ENCODE measurements around the gene MAP6.

The MAP6 gene

DNA sequence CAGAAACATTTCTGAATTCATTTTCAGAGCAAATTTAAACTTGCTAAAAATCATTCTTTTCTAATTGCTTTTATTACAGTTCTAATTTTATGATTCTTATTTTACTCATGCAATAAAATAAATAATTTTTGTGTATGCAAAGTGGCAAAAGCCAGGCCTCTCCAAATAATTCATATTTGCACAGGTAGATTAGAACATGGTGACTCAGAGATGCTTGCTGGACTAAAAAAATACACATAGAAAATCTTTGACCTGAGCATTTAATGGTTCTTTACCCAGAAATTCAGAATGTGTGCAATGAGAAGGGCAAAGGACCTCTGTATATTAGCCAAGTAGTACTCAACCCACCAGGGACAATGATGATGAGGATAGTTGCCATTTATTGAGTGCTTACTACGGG is 15.3 kb downstream of the MAP6 start:
- H3K4me1 ChIP-seq (ENCODE audit: control insufficient read depth in 2 of 2, insufficient read depth in 2 of 2, low read length in 2 of 2): no peaks in the 10 kb centered on the region
- no peak overlapping the region for H3K27ac ChIP-seq (ENCODE audit: low read depth in 2 of 2, low read length in 2 of 2)
- peaks cover 0 to under 1% of the 10 kb centered on the region in 2 donors for H3K27me3 ChIP-seq (ENCODE audit: control insufficient read depth in 2 of 2, insufficient read depth in 2 of 2, low read length in 2 of 2)
- no peaks in the 10 kb centered on the region for H3K9me3 ChIP-seq (ENCODE audit: control insufficient read depth in 2 of 2, low read length in 2 of 2)
- no peak overlapping the region for H3K4me3 ChIP-seq (ENCODE audit: low read length in 2 of 2)
- H3K36me3 ChIP-seq (ENCODE audit: control insufficient read depth in 2 of 2, insufficient read depth in 2 of 2, low read length in 2 of 2): no peaks in the 10 kb centered on the region
- H3K9ac ChIP-seq (ENCODE audit: low read depth in 1 of 2, low read length in 2 of 2): no peak overlapping the region

DNA sequence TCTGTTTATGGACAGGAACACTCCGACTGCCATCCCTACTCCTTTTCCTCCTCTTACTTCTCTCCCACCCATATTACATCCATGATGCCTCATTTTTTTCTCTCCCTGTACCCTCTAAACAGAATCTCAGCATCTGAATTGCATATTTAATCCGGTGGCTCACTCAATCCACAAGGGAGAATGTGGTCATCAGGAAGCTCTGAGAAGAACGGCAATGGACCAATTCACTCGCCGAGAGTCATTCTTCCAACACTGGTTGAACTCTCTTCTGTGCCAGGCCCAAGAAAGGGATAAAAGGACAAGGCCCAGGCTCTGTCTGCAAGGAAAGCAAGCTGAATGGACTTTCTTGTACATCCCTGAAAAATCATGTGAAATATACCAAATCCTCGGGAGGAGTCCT is 15.9 kb downstream of the MAP6 start:
- H3K9ac ChIP-seq (ENCODE audit: low read depth in 1 of 2, low read length in 2 of 2): no peak overlapping the region
- H3K27ac ChIP-seq (ENCODE audit: low read depth in 2 of 2, low read length in 2 of 2): no peak overlapping the region
- no peaks in the 10 kb centered on the region for H3K36me3 ChIP-seq (ENCODE audit: control insufficient read depth in 2 of 2, insufficient read depth in 2 of 2, low read length in 2 of 2)

GRCh38 chr11:75651218-75651617 is 17.6 kb downstream of the MAP6 start:
- Histone ChIP-seq H3K9me3 (ENCODE audit: control insufficient read depth in 2 of 2, low read length in 2 of 2) (no peaks in the 10 kb centered on the region), H3K9ac (ENCODE audit: low read depth in 1 of 2, low read length in 2 of 2) (no peak overlapping the region), H3K27me3 (ENCODE audit: control insufficient read depth in 2 of 2, insufficient read depth in 2 of 2, low read length in 2 of 2) (no peaks in the 10 kb centered on the region), H3K27ac (ENCODE audit: low read depth in 2 of 2, low read length in 2 of 2) (no peak overlapping the region), H3K4me3 (ENCODE audit: low read length in 2 of 2) (no peak overlapping the region), H3K36me3 (ENCODE audit: control insufficient read depth in 2 of 2, insufficient read depth in 2 of 2, low read length in 2 of 2) (no peaks in the 10 kb centered on the region), H3K4me1 (ENCODE audit: control insufficient read depth in 2 of 2, insufficient read depth in 2 of 2, low read length in 2 of 2) (no peaks in the 10 kb centered on the region)

More for the DNA sequence above, 15.9 kb downstream of the MAP6 start:
- no peak overlapping the region for H3K4me3 ChIP-seq (ENCODE audit: low read length in 2 of 2)
- no peaks in the 10 kb centered on the region for H3K9me3 ChIP-seq (ENCODE audit: control insufficient read depth in 2 of 2, low read length in 2 of 2)
- no peaks in the 10 kb centered on the region for H3K27me3 ChIP-seq (ENCODE audit: control insufficient read depth in 2 of 2, insufficient read depth in 2 of 2, low read length in 2 of 2)
- H3K4me1 ChIP-seq (ENCODE audit: control insufficient read depth in 2 of 2, insufficient read depth in 2 of 2, low read length in 2 of 2): no peaks in the 10 kb centered on the region

DNA sequence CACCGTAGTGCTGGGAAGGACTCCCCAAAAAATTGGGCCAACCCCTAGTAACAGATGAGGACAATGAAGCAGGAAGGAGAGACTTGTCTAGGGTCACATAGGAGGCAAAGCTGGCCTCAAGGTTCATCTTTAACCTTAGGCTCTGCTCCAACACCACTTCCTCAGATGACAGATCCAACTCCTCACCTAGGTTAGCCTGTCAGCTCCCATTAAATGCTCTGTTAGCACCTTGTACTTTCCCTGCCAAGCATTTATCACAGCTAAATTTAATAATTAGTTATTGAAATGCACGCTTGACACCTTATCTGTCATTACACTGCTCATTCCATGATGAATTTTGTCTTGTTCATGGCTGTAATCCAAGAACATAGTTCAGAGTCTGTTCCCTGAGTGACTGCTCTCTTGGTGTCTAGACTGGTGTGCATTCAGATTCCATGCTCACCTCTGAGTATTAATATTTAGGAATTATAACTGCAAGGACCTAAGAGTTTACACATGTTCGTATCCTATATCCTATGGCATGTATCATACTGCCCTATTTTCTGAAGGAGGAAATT is 18.6 kb downstream of the MAP6 start:
- Histone ChIP-seq H3K27me3 (ENCODE audit: control insufficient read depth in 2 of 2, insufficient read depth in 2 of 2, low read length in 2 of 2) (no peaks in the 10 kb centered on the region), H3K36me3 (ENCODE audit: control insufficient read depth in 2 of 2, insufficient read depth in 2 of 2, low read length in 2 of 2) (no peaks in the 10 kb centered on the region), H3K27ac (ENCODE audit: low read depth in 2 of 2, low read length in 2 of 2) (no peak overlapping the region), H3K9ac (ENCODE audit: low read depth in 1 of 2, low read length in 2 of 2) (no peak overlapping the region), H3K4me3 (ENCODE audit: low read length in 2 of 2) (no peak overlapping the region), H3K9me3 (ENCODE audit: control insufficient read depth in 2 of 2, low read length in 2 of 2) (no peaks in the 10 kb centered on the region), H3K4me1 (ENCODE audit: control insufficient read depth in 2 of 2, insufficient read depth in 2 of 2, low read length in 2 of 2) (no peaks in the 10 kb centered on the region)

DNA sequence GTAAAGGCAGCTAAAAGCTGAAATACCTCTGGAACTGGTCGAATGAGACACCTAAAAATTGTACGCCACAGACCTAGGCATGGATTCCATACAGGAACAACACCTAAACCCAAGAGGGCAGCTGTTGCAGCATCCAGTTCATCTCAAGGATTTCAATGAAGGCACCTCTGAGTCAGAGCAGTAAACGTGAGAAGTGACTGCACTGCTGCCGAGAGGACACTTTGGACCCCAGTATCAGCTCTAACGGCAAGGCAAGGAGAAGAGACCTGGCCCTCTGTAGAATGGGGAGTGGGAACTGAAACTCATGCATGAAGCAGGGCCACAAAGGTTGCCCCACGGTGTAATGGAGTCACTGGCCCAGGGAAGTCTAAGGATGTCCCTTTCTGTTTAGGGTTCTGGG is 23.9 kb downstream of the MAP6 start:
- Histone ChIP-seq H3K9me3 (ENCODE audit: control insufficient read depth in 2 of 2, low read length in 2 of 2) (no peaks in the 10 kb centered on the region), H3K27ac (ENCODE audit: low read depth in 2 of 2, low read length in 2 of 2) (no peak overlapping the region), H3K36me3 (ENCODE audit: control insufficient read depth in 2 of 2, insufficient read depth in 2 of 2, low read length in 2 of 2) (no peaks in the 10 kb centered on the region), H3K9ac (ENCODE audit: low read depth in 1 of 2, low read length in 2 of 2) (no peak overlapping the region), H3K4me1 (ENCODE audit: control insufficient read depth in 2 of 2, insufficient read depth in 2 of 2, low read length in 2 of 2) (no peaks in the 10 kb centered on the region), H3K4me3 (ENCODE audit: low read length in 2 of 2) (no peak overlapping the region), H3K27me3 (ENCODE audit: control insufficient read depth in 2 of 2, insufficient read depth in 2 of 2, low read length in 2 of 2) (no peaks in the 10 kb centered on the region)

DNA sequence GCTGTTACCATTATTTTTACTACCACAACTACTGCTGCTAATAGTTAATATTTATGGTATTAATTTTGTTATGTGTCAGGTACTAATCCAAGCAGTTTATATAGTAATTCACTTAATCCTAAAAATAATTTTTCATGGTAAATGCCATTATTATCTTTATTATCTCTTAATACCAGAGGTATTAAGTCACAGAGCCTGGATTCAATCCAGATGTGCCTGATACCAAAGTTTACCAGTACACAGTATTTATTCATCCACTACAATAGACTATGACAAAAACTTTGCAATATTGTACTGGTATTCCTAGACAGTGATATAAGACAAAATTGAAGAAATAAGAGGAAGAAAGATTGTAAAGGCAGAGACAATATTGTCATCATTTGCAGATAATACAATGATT is 24.5 kb downstream of the MAP6 start:
- Histone ChIP-seq H3K9ac (ENCODE audit: low read depth in 1 of 2, low read length in 2 of 2) (no peak overlapping the region), H3K27ac (ENCODE audit: low read depth in 2 of 2, low read length in 2 of 2) (no peak overlapping the region), H3K9me3 (ENCODE audit: control insufficient read depth in 2 of 2, low read length in 2 of 2) (no peaks in the 10 kb centered on the region), H3K4me3 (ENCODE audit: low read length in 2 of 2) (no peak overlapping the region), H3K36me3 (ENCODE audit: control insufficient read depth in 2 of 2, insufficient read depth in 2 of 2, low read length in 2 of 2) (no peaks in the 10 kb centered on the region), H3K4me1 (ENCODE audit: control insufficient read depth in 2 of 2, insufficient read depth in 2 of 2, low read length in 2 of 2) (peaks cover 3 to 5% of the 10 kb centered on the region in 2 donors), H3K27me3 (ENCODE audit: control insufficient read depth in 2 of 2, insufficient read depth in 2 of 2, low read length in 2 of 2) (no peaks in the 10 kb centered on the region)

DNA sequence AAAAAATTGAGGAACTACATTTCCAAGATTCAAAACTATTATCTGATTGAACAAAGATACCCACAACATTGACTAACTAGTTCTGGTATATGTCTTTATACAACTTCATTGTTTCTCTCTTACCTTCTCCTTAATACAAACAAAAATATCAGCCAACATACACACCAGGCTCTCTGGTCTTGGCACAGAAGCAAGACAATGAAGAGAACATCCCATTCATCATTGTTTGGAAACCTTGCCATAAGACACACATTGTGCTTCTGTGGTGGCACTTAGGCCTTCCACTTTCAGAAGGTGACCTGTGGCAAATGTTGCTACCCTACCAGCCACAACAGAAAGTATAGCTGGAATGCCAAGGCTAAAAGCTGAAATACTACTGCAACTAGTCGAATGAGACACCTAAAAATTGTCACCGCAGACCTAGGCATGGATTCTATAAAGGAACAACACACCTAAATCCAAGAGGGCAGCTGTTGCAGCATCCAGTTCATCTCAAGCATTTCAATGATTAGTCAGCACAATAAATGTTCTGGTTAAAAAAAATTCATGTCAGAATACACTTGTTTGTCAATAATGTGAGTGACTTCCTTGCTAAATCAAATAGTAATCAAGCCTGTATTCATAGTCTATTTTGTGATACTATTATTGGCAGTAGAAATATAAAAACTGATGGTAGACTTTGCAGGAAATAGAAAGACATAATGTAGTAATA is 26.3 kb downstream of the MAP6 start:
- H3K27me3 ChIP-seq (ENCODE audit: control insufficient read depth in 2 of 2, insufficient read depth in 2 of 2, low read length in 2 of 2): no peaks in the 10 kb centered on the region
- no peak overlapping the region for H3K4me3 ChIP-seq (ENCODE audit: low read length in 2 of 2)
- H3K36me3 ChIP-seq (ENCODE audit: control insufficient read depth in 2 of 2, insufficient read depth in 2 of 2, low read length in 2 of 2): no peaks in the 10 kb centered on the region
- peaks cover 3 to 5% of the 10 kb centered on the region in 2 donors for H3K4me1 ChIP-seq (ENCODE audit: control insufficient read depth in 2 of 2, insufficient read depth in 2 of 2, low read length in 2 of 2)
- no peaks in the 10 kb centered on the region for H3K9me3 ChIP-seq (ENCODE audit: control insufficient read depth in 2 of 2, low read length in 2 of 2)
- no peak overlapping the region for H3K27ac ChIP-seq (ENCODE audit: low read depth in 2 of 2, low read length in 2 of 2)
- no peak overlapping the region for H3K9ac ChIP-seq (ENCODE audit: low read depth in 1 of 2, low read length in 2 of 2)

DNA sequence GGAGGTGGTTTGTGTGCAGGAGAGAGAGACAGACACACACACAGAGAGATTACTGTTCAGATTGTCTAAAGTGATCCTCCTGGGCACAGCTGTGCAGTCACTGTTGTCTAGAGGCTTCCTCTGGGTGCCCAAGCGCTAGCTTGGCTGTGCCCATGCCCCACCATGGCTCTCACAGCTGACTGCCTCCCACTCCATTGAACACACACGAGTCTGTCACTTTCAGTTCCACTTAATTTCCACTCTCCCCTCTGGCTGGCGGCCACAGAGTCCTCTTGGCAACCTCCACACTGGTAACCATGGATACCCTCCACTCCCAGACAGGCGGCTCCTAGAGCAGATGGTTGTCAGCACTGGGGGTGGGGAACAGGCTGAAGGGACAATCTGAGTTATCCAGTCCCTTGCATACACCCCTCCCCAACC is 29.1 kb downstream of the MAP6 start:
- Histone ChIP-seq H3K9me3 (ENCODE audit: control insufficient read depth in 2 of 2, low read length in 2 of 2) (no peaks in the 10 kb centered on the region), H3K4me1 (ENCODE audit: control insufficient read depth in 2 of 2, insufficient read depth in 2 of 2, low read length in 2 of 2) (peaks cover 5 to 7% of the 10 kb centered on the region in 2 donors), H3K27me3 (ENCODE audit: control insufficient read depth in 2 of 2, insufficient read depth in 2 of 2, low read length in 2 of 2) (no peaks in the 10 kb centered on the region), H3K27ac (ENCODE audit: low read depth in 2 of 2, low read length in 2 of 2) (no peak overlapping the region), H3K36me3 (ENCODE audit: control insufficient read depth in 2 of 2, insufficient read depth in 2 of 2, low read length in 2 of 2) (no peaks in the 10 kb centered on the region), H3K9ac (ENCODE audit: low read depth in 1 of 2, low read length in 2 of 2) (no peak overlapping the region), H3K4me3 (ENCODE audit: low read length in 2 of 2) (no peak overlapping the region)

- Histone ChIP-seq H3K9me3 (ENCODE audit: control insufficient read depth in 2 of 2, low read length in 2 of 2) (no peaks in the 10 kb centered on the region), H3K36me3 (ENCODE audit: control insufficient read depth in 2 of 2, insufficient read depth in 2 of 2, low read length in 2 of 2) (no peaks in the 10 kb centered on the region), H3K4me1 (ENCODE audit: control insufficient read depth in 2 of 2, insufficient read depth in 2 of 2, low read length in 2 of 2) (peaks cover 5 to 7% of the 10 kb centered on the region in 2 donors), H3K27ac (ENCODE audit: low read depth in 2 of 2, low read length in 2 of 2) (no peak overlapping the region), H3K9ac (ENCODE audit: low read depth in 1 of 2, low read length in 2 of 2) (no peak overlapping the region), H3K4me3 (ENCODE audit: low read length in 2 of 2) (no peak overlapping the region), H3K27me3 (ENCODE audit: control insufficient read depth in 2 of 2, insufficient read depth in 2 of 2, low read length in 2 of 2) (no peaks in the 10 kb centered on the region)
These were observed 30.8 kb downstream of the MAP6 start for GRCh38 chr11:75637998-75638397.

DNA sequence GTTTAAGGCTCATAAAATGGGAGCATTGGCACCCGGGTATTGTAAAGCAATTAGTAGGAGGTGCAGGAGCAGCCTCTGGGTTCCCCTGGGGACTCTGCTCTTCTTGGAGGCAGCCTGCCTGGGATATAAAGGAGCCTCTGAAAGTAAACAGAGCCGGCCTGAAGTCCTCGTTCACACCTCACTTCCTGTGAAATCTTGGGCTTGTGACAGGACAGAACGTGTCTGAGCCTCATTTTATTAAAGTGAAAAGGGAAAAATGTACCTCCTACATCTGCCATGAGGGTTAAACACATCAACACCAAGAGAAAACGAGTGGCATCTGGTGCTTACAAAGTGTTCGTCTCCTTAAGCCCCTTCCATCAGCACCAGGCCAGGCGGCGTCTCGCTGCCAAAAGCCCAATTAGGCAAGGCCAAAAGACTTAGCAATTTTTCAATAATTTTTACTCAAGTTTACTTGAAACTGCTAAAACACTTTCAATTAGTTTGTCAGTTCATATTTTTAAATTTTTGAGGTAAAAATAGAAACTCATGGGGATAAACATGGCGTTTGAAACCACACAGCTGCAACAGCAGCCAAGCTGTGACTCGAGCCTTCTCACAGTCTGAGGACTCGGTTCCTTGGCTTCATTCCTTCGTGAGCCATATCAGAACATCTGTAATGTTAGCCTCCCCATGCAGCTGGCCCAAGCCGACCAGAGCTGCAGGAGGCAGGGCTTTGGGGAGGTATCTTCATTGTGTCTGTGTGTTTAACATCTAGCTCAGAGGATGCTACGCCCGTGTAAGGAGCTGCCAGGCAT is 33.6 kb downstream of the MAP6 start:
- Histone ChIP-seq H3K9me3 (ENCODE audit: control insufficient read depth in 2 of 2, low read length in 2 of 2) (no peaks in the 10 kb centered on the region), H3K27me3 (ENCODE audit: control insufficient read depth in 2 of 2, insufficient read depth in 2 of 2, low read length in 2 of 2) (no peaks in the 10 kb centered on the region), H3K4me1 (ENCODE audit: control insufficient read depth in 2 of 2, insufficient read depth in 2 of 2, low read length in 2 of 2) (peaks cover 5 to 7% of the 10 kb centered on the region in 2 donors), H3K27ac (ENCODE audit: low read depth in 2 of 2, low read length in 2 of 2) (no peak overlapping the region), H3K9ac (ENCODE audit: low read depth in 1 of 2, low read length in 2 of 2) (no peak overlapping the region), H3K4me3 (ENCODE audit: low read length in 2 of 2) (no peak overlapping the region), H3K36me3 (ENCODE audit: control insufficient read depth in 2 of 2, insufficient read depth in 2 of 2, low read length in 2 of 2) (no peaks in the 10 kb centered on the region)

Data from mucosa of rectum (tissue), 2 donors.